ENCODE results near the gene TBC1D8.

Gene TBC1D8

GRCh38 chr2:100959225-100959880 lies 191.8 kb downstream of the TBC1D8 start:
- TF ChIP-seq CTCF (IDR thresholded peaks at IDR 0.05; ENCODE audit: borderline replicate concordance, insufficient read depth, low read depth, low read length): no peak

GRCh38 chr2:100957996-100958653 lies 193.1 kb downstream of the TBC1D8 start:
- no peak overlapping the region for H3K4me3 ChIP-seq (ENCODE audit: low read depth, low read length)
- TF ChIP-seq CTCF (IDR thresholded peaks at IDR 0.05; ENCODE audit: borderline replicate concordance, insufficient read depth, low read depth, low read length): no peak

More at GRCh38 chr2:100959225-100959880, 191.8 kb downstream of the TBC1D8 start:
- H3K4me3 ChIP-seq (ENCODE audit: low read depth, low read length): no peak overlapping the region
